Stimulated activated CD4-positive, alpha-beta T cell treated with anti-CD3 and anti-CD28 coated beads, Interleukin-1b, Interleukin-23, amount 100 ng/mL, for 48 hours (primary cell): ENCODE measurements around the gene PHLPP2.

Experiments used
- DNase-seq: peaks from one replicate; pipeline ENCODE4 v3.0.0-alpha.2; 2020

Gene PHLPP2

GRCh38 chr16:71724320-71724751 is at the start of gene PHLPP2:
Gene PHLPP2, minus strand, starts transcription at chr16:71724701. Its CDS starts 9,906 bp downstream, at chr16:71714795.
- DNase-seq: no peak

- no peak for DNase-seq
Observed at GRCh38 chr16:71771571-71771970, 47.1 kb upstream of the PHLPP2 start.

- DNase-seq: no peak
Observed at GRCh38 chr16:71769222-71769621, 44.7 kb upstream of the PHLPP2 start.

- no peak for DNase-seq
Observed at GRCh38 chr16:71767060-71767900, 42.8 kb upstream of the PHLPP2 start.

- no peak for DNase-seq
Observed at GRCh38 chr16:71762186-71762585, 37.7 kb upstream of the PHLPP2 start.

- no peak for DNase-seq
Observed at GRCh38 chr16:71761097-71761496, 36.6 kb upstream of the PHLPP2 start.

GRCh38 chr16:71758293-71758760 is 33.8 kb upstream of the PHLPP2 start:
- no peak for DNase-seq

GRCh38 chr16:71754652-71755051 is 30.2 kb upstream of the PHLPP2 start:
- DNase-seq: no peak

GRCh38 chr16:71754108-71754507 is 29.6 kb upstream of the PHLPP2 start:
- no peak for DNase-seq

- DNase-seq: no peak
Observed at GRCh38 chr16:71748226-71748625, 23.7 kb upstream of the PHLPP2 start.

- no peak for DNase-seq
Observed at GRCh38 chr16:71746442-71747046, 22.0 kb upstream of the PHLPP2 start.

- DNase-seq: no peak
Observed at GRCh38 chr16:71738855-71739254, 14.4 kb upstream of the PHLPP2 start.

- no peak for DNase-seq
Observed at GRCh38 chr16:71737501-71737900, 13.0 kb upstream of the PHLPP2 start.

GRCh38 chr16:71734511-71734910 is 10.0 kb upstream of the PHLPP2 start:
- no peak for DNase-seq

- DNase-seq: no peak
Observed at GRCh38 chr16:71732587-71732986, 8.1 kb upstream of the PHLPP2 start.

GRCh38 chr16:71727551-71728324 is 3.2 kb upstream of the PHLPP2 start:
- DNase-seq: no peak

- no peak for DNase-seq
Observed at GRCh38 chr16:71726476-71727315, 2.2 kb upstream of the PHLPP2 start.

- DNase-seq: peak; percentile 72
Observed at GRCh38 chr16:71723537-71724319, 773 bp downstream of the PHLPP2 start.

- DNase-seq: peak; percentile 55
Observed at GRCh38 chr16:71722801-71723536, 1.5 kb downstream of the PHLPP2 start.

GRCh38 chr16:71721066-71721740 is 3.3 kb downstream of the PHLPP2 start:
- DNase-seq: no peak
